22Rv1 (cell line): Measurements from ENCODE around the gene RBM20.

Source experiments
- CTCF ChIP-seq: fragments of 450-650 bp; IDR thresholded peaks from 2 replicates; pipeline ENCODE4 v1.5.1; 2017; ENCODE audit warnings: mild to moderate bottlenecking
- ZFX ChIP-seq: fragments of 450-650 bp; IDR thresholded peaks from 2 replicates; pipeline ENCODE4 v1.6.1; 2017; ENCODE audit warnings: antibody characterized with exemption, borderline replicate concordance

- no peak for TF ChIP-seq CTCF
- no peak for TF ChIP-seq ZFX
Observed at GRCh38 chr10:110751850-110752249, 107.7 kb downstream of the RBM20 start.
